ENCODE measurements around the gene ANKRD23.

The ANKRD23 gene

GRCh38 chr2:96868555-96869280 is 24.9 kb upstream of the ANKRD23 start:
- TF ChIP-seq FOXP2 (optimal IDR thresholded peaks at IDR 0.05; ENCODE audit: borderline replicate concordance, extremely low read depth, extremely low read length, insufficient read depth), result no peak
- TF ChIP-seq TAF1 (IDR thresholded peaks at IDR 0.05; ENCODE audit: borderline replicate concordance, insufficient read depth, low read length), result peak; percentile 37; the same call in 1 of the 2 replicates
- peak; percentile 88 for TF ChIP-seq POLR2AphosphoS5 (IDR thresholded peaks at IDR 0.05; ENCODE audit: low read depth, low read length)
- TF ChIP-seq REST (IDR thresholded peaks at IDR 0.05; ENCODE audit: insufficient read depth in 1 of 2, low read depth in 2 of 2, low read length in 2 of 2), result 0 out of 4 replicates have a peak, but pooled peaks have one; percentile 8 to 33

GRCh38 chr2:96867756-96868554 is 24.1 kb upstream of the ANKRD23 start:
- TF ChIP-seq FOXP2 (optimal IDR thresholded peaks at IDR 0.05; ENCODE audit: borderline replicate concordance, extremely low read depth, extremely low read length, insufficient read depth) (no peak), POLR2AphosphoS5 (IDR thresholded peaks at IDR 0.05; ENCODE audit: low read depth, low read length) (no peak), REST (IDR thresholded peaks at IDR 0.05; ENCODE audit: insufficient read depth in 1 of 2, low read depth in 2 of 2, low read length in 2 of 2) (no peak), SIN3A (IDR thresholded peaks at IDR 0.05; ENCODE audit: borderline replicate concordance, insufficient read depth, low read length) (no peak), TAF1 (IDR thresholded peaks at IDR 0.05; ENCODE audit: borderline replicate concordance, insufficient read depth, low read length) (no peak)

GRCh38 chr2:96866986-96867755 is 23.4 kb upstream of the ANKRD23 start:
- TF ChIP-seq REST (IDR thresholded peaks at IDR 0.05; ENCODE audit: insufficient read depth in 1 of 2, low read depth in 2 of 2, low read length in 2 of 2), result peak in 1 of 2 experiments; percentile 2; a peak in 1 of 4 replicates
- TF ChIP-seq FOXP2 (optimal IDR thresholded peaks at IDR 0.05; ENCODE audit: borderline replicate concordance, extremely low read depth, extremely low read length, insufficient read depth), result no peak

- peak; percentile 32; the same call in 1 of the 2 replicates for TF ChIP-seq POLR2AphosphoS5 (IDR thresholded peaks at IDR 0.05; ENCODE audit: low read depth, low read length)
- no peak for TF ChIP-seq FOXP2 (optimal IDR thresholded peaks at IDR 0.05; ENCODE audit: borderline replicate concordance, extremely low read depth, extremely low read length, insufficient read depth)
These were observed 22.8 kb upstream of the ANKRD23 start for GRCh38 chr2:96866586-96866985.

GRCh38 chr2:96866149-96866548 is 22.3 kb upstream of the ANKRD23 start:
- TF ChIP-seq SIN3A (IDR thresholded peaks at IDR 0.05; ENCODE audit: borderline replicate concordance, insufficient read depth, low read length) (no peak), FOXP2 (optimal IDR thresholded peaks at IDR 0.05; ENCODE audit: borderline replicate concordance, extremely low read depth, extremely low read length, insufficient read depth) (no peak), TAF1 (IDR thresholded peaks at IDR 0.05; ENCODE audit: borderline replicate concordance, insufficient read depth, low read length) (no peak), POLR2AphosphoS5 (IDR thresholded peaks at IDR 0.05; ENCODE audit: low read depth, low read length) (no peak), REST (IDR thresholded peaks at IDR 0.05; ENCODE audit: insufficient read depth in 1 of 2, low read depth in 2 of 2, low read length in 2 of 2) (no peak)

Measured in PFSK-1 (cell line).